Suprapubic skin (tissue), 4 donors: ENCODE measurements around the gene HMCN1.

Experiments
- CTCF ChIP-seq, 2 donors: fragments of 200-600 bp in 1 of 2; fragments of 450-650 bp in 1 of 2; sonication (generic) in 1 of 2; IDR thresholded peaks; one replicate each; pipeline ENCODE4 v1.5.1; 2016 to 2019; ENCODE audit warnings: antibody characterized with exemption in 2 of 2, mild to moderate bottlenecking in 1 of 2, moderate library complexity in 1 of 2
- POLR2A ChIP-seq, 2 donors: fragments of 450-650 bp; IDR thresholded peaks; one replicate each; pipeline ENCODE4 v1.6.1; 2017; ENCODE audit warnings: antibody characterized with exemption in 2 of 2, mild to moderate bottlenecking in 2 of 2, moderate library complexity in 2 of 2
- POLR2AphosphoS5 ChIP-seq, 3 donors: sonication (generic); formaldehyde crosslinking; IDR thresholded peaks; one replicate each; pipeline ENCODE4 v1.6.1; 2017; ENCODE audit warnings: antibody characterized with exemption in 3 of 3

GRCh38 chr1:185774394-185774793 is 40.2 kb downstream of the HMCN1 start:
- no peak for TF ChIP-seq CTCF (IDR thresholded peaks at IDR 0.05)
- no peak for TF ChIP-seq POLR2A (IDR thresholded peaks at IDR 0.05)
- no peak for TF ChIP-seq POLR2AphosphoS5 (IDR thresholded peaks at IDR 0.05)
